Raji (cell line): ENCODE data around the gene IFT25.

Source experiments
- POLR2A ChIP-seq: IDR thresholded peaks from 2 replicates; pipeline ENCODE4 v1.6.1; 2011; ENCODE audit warnings: low read depth, low read length, control low read depth; ENCODE audit not compliant: insufficient read depth

The IFT25 gene

GRCh38 chr1:53943490-53944043 is 1.9 kb downstream of the IFT25 start:
- TF ChIP-seq POLR2A: no peak

GRCh38 chr1:53943090-53943489 is 2.4 kb downstream of the IFT25 start:
- no peak for TF ChIP-seq POLR2A

GRCh38 chr1:53942127-53942957 is 3.2 kb downstream of the IFT25 start:
- TF ChIP-seq POLR2A: no peak

- TF ChIP-seq POLR2A: no peak
Observed at GRCh38 chr1:53938136-53938830, 7.2 kb downstream of the IFT25 start.

GRCh38 chr1:53936430-53936829 is 9.1 kb downstream of the IFT25 start:
- TF ChIP-seq POLR2A: no peak

GRCh38 chr1:53934170-53934765 is 11.2 kb downstream of the IFT25 start:
- no peak for TF ChIP-seq POLR2A

- no peak for TF ChIP-seq POLR2A
Observed at GRCh38 chr1:53931523-53931922, 14.0 kb downstream of the IFT25 start.

- no peak for TF ChIP-seq POLR2A
Observed at GRCh38 chr1:53930932-53931331, 14.6 kb downstream of the IFT25 start.

- no peak for TF ChIP-seq POLR2A
Observed at GRCh38 chr1:53929246-53929960, 16.1 kb downstream of the IFT25 start.

GRCh38 chr1:53927376-53927881 is 18.1 kb downstream of the IFT25 start:
- no peak for TF ChIP-seq POLR2A

GRCh38 chr1:53919675-53920066 is 25.8 kb downstream of the IFT25 start:
- TF ChIP-seq POLR2A: no peak

GRCh38 chr1:53918343-53918742 is 27.2 kb downstream of the IFT25 start:
- no peak for TF ChIP-seq POLR2A

GRCh38 chr1:53913352-53914033 is 32.0 kb downstream of the IFT25 start:
- no peak for TF ChIP-seq POLR2A

GRCh38 chr1:53911442-53911841 is 34.1 kb downstream of the IFT25 start:
- TF ChIP-seq POLR2A: no peak
